HCT116 (cell line): Measurements from ENCODE around the gene CUL9.

ENCODE experiments used
- CBX3 ChIP-seq: IDR thresholded peaks from 2 replicates; pipeline ENCODE4 v1.6.1; 2012; ENCODE audit warnings: low read depth
- EGR1 ChIP-seq: IDR thresholded peaks from 2 replicates; pipeline ENCODE4 v1.6.1; 2012; ENCODE audit warnings: low read depth
- EZH2 ChIP-seq: fragments of 200-600 bp; sonication (generic); IDR thresholded peaks from 2 replicates; pipeline ENCODE4 v1.6.1; 2017; ENCODE audit warnings: antibody characterized with exemption, mixed run types
- EZH2phosphoT487 ChIP-seq: fragments of 200-600 bp; IDR thresholded peaks from 2 replicates; pipeline ENCODE4 v1.6.1; 2018; ENCODE audit warnings: antibody characterized with exemption, borderline replicate concordance
- FOSL1 ChIP-seq: IDR thresholded peaks from 2 replicates; pipeline ENCODE4 v1.6.1; 2012; ENCODE audit warnings: low read depth
- POLR2A ChIP-seq: IDR thresholded peaks from 2 replicates; pipeline ENCODE4 v1.7.0; 2011; ENCODE audit warnings: borderline replicate concordance; ENCODE audit not compliant: insufficient read depth, insufficient read length; ENCODE audit errors: extremely low read depth
- POLR2AphosphoS5 ChIP-seq: IDR thresholded peaks from 2 replicates; pipeline ENCODE4 v1.6.1; 2011; ENCODE audit warnings: mild to moderate bottlenecking, low read depth, low read length, moderate library complexity
- RAD21 ChIP-seq: IDR thresholded peaks from 2 replicates; pipeline ENCODE4 v1.6.1; 2012; ENCODE audit warnings: low read depth, mild to moderate bottlenecking
- ZFX ChIP-seq: fragments of 450-650 bp; IDR thresholded peaks from 2 replicates; pipeline ENCODE4 v1.6.1; 2017
- TF ChIP-seq, protein P1 (sequence below), 3 experiments: fragments of 200-600 bp in 1 of 3; sonication (generic) in 1 of 3; IDR thresholded peaks in 2 of 3; conservative IDR thresholded peaks in 1 of 3; 2 replicates each; pipeline ENCODE4 v1.5.1; 2012 to 2017; ENCODE audit warnings: low read depth in 2 of 3, low read length in 2 of 3, antibody characterized with exemption in 1 of 3, borderline replicate concordance in 1 of 3, control low read depth in 1 of 3, mild to moderate bottlenecking in 1 of 3, mixed read lengths in 1 of 3, mixed run types in 1 of 3, moderate library complexity in 1 of 3; ENCODE audit not compliant: insufficient read depth in 1 of 3
- TF ChIP-seq, protein P2 (sequence below): IDR thresholded peaks from 2 replicates; pipeline ENCODE4 v1.6.1; 2012
- TF ChIP-seq, protein P3 (sequence below): IDR thresholded peaks from 2 replicates; pipeline ENCODE4 v1.6.1; 2011; ENCODE audit warnings: mild to moderate bottlenecking, low read length, moderate library complexity; ENCODE audit not compliant: insufficient replicate concordance; ENCODE audit errors: extremely low read depth
- TF ChIP-seq, protein P4 (sequence below): IDR thresholded peaks from 2 replicates; pipeline ENCODE4 v1.6.1; 2012; ENCODE audit warnings: low read depth

DNA sequence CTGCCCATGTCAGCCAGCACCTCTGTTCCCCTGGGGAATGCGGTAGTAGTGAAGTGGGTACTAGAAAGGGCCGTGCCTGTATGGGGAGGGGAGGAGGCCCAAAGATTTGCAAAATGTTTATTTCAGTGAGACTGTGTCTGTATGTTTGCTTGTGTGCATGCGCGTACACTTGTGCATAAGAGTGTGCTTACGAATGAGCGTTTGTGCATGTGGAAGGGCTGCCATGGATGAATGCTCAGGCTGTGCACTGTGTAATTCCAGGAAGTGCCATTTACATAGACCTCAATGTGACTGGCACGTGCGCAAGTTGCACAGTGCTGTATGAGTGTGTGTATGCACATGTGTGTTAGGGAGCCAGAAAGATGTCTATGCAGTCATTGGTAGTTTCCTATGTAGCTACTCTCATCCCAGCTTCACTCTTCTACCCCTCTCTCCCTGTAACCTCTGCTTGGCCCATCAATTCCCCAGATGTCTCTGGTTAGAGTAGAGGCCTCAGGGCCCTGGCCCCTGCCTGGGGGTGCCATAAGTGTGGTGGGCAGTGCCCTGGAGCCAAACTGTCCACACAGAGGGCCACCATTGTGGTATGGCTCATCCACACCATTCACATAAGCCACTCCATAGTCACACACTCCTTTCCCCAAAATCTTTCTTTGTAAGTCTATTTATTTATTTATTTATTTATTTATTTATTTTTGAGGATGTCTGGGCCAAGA lies 89.3 kb downstream of the CUL9 start:
- no peak for TF ChIP-seq POLR2A
- TF ChIP-seq, protein P1, sequence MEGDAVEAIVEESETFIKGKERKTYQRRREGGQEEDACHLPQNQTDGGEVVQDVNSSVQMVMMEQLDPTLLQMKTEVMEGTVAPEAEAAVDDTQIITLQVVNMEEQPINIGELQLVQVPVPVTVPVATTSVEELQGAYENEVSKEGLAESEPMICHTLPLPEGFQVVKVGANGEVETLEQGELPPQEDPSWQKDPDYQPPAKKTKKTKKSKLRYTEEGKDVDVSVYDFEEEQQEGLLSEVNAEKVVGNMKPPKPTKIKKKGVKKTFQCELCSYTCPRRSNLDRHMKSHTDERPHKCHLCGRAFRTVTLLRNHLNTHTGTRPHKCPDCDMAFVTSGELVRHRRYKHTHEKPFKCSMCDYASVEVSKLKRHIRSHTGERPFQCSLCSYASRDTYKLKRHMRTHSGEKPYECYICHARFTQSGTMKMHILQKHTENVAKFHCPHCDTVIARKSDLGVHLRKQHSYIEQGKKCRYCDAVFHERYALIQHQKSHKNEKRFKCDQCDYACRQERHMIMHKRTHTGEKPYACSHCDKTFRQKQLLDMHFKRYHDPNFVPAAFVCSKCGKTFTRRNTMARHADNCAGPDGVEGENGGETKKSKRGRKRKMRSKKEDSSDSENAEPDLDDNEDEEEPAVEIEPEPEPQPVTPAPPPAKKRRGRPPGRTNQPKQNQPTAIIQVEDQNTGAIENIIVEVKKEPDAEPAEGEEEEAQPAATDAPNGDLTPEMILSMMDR (IDR thresholded peaks at IDR 0.05 in 2 of 3, conservative IDR thresholded peaks at IDR 0.05 in 1 of 3; ENCODE audit: borderline replicate concordance in 1 of 3, insufficient read depth in 1 of 3, low read depth in 2 of 3, low read length in 2 of 3) = no peak
- no peak for TF ChIP-seq RAD21
- no peak for TF ChIP-seq FOSL1
- no peak for TF ChIP-seq EGR1
- TF ChIP-seq EZH2 = no peak
- TF ChIP-seq EZH2phosphoT487 = no peak
- TF ChIP-seq CBX3 = no peak
- TF ChIP-seq, protein P2, sequence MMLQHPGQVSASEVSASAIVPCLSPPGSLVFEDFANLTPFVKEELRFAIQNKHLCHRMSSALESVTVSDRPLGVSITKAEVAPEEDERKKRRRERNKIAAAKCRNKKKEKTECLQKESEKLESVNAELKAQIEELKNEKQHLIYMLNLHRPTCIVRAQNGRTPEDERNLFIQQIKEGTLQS = no peak
- TF ChIP-seq ZFX = no peak
- no peak for TF ChIP-seq POLR2AphosphoS5
- TF ChIP-seq, protein P3, sequence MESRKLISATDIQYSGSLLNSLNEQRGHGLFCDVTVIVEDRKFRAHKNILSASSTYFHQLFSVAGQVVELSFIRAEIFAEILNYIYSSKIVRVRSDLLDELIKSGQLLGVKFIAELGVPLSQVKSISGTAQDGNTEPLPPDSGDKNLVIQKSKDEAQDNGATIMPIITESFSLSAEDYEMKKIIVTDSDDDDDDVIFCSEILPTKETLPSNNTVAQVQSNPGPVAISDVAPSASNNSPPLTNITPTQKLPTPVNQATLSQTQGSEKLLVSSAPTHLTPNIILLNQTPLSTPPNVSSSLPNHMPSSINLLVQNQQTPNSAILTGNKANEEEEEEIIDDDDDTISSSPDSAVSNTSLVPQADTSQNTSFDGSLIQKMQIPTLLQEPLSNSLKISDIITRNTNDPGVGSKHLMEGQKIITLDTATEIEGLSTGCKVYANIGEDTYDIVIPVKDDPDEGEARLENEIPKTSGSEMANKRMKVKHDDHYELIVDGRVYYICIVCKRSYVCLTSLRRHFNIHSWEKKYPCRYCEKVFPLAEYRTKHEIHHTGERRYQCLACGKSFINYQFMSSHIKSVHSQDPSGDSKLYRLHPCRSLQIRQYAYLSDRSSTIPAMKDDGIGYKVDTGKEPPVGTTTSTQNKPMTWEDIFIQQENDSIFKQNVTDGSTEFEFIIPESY = no peak
- TF ChIP-seq, protein P4, sequence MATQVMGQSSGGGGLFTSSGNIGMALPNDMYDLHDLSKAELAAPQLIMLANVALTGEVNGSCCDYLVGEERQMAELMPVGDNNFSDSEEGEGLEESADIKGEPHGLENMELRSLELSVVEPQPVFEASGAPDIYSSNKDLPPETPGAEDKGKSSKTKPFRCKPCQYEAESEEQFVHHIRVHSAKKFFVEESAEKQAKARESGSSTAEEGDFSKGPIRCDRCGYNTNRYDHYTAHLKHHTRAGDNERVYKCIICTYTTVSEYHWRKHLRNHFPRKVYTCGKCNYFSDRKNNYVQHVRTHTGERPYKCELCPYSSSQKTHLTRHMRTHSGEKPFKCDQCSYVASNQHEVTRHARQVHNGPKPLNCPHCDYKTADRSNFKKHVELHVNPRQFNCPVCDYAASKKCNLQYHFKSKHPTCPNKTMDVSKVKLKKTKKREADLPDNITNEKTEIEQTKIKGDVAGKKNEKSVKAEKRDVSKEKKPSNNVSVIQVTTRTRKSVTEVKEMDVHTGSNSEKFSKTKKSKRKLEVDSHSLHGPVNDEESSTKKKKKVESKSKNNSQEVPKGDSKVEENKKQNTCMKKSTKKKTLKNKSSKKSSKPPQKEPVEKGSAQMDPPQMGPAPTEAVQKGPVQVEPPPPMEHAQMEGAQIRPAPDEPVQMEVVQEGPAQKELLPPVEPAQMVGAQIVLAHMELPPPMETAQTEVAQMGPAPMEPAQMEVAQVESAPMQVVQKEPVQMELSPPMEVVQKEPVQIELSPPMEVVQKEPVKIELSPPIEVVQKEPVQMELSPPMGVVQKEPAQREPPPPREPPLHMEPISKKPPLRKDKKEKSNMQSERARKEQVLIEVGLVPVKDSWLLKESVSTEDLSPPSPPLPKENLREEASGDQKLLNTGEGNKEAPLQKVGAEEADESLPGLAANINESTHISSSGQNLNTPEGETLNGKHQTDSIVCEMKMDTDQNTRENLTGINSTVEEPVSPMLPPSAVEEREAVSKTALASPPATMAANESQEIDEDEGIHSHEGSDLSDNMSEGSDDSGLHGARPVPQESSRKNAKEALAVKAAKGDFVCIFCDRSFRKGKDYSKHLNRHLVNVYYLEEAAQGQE = no peak
